ENCODE measurements around the gene B3GNT4.
"Not testable (repeated sequence)": the region's sequence is repeated elsewhere in the genome, so short reads cannot be mapped to it uniquely, and the experiment has no call there.

Gene B3GNT4

GRCh38 chr12:122203301-122204166 lies at the start of gene B3GNT4:
Gene B3GNT4, plus strand, starts transcription at chr12:122203709. Its CDS starts 910 bp downstream, at chr12:122204619.
- peak; percentile 49 for DNase-seq

DNA sequence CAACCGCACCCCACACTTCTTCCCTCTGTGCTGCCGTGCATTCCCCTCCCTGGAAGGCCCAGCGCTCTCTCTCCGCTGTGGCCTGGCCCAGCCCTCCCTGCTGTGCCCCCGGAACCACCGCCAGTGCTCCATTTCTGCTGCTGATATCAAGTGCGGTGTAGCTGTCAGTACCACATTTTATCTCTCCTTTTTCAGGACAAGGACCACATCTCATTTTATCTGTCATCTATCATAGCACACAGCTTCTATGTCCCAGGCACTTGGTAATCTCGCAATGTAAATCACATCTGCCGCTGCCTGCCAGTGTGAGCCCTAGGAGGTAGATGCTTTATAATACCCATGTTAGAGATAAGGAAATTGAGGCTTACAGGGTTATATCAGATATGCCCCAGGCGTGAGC lies 47.8 kb upstream of the B3GNT4 start:
- no peak for DNase-seq

GRCh38 chr12:122158700-122159285 lies 44.7 kb upstream of the B3GNT4 start:
- no peak for DNase-seq

DNA sequence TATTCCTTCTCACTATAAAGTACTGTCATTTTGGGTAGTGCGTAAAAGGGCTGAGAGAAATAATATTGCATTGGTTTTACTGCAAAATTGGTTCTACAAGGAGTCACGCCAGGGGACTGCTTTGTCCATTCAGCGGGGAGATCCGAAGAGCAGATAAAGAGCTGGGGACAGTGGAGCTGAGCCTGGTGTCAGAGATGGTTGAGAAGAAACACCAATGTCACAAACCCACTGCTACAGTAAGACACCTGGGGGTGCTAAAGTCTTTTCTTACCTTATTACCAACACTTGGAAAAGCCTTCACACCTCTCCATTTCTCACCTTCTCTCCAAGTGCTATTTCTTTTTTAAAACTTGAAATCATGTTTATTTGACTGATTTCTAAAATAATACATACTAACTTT lies 43.6 kb upstream of the B3GNT4 start:
- DNase-seq, result no peak

DNA sequence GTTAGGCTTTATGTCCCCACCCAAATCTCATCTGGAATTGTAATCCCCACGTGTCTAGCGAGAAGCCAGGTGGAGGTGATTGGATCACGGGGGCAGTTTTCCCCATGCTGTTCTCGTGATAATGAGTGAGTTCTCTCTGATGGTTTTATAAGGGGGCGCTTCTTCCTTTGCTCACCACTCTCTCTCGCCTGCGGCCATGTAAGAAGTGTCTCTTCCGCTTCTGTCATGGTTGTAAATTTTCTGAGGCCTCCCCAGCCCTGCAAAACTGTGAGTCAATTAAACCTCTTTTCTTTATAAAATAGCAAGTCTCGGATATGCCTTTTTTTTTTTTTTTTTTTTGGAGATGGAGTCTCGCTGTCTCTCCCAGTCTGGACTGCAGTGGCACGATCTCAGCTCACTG lies 42.7 kb upstream of the B3GNT4 start:
- DNase-seq, result no peak

DNA sequence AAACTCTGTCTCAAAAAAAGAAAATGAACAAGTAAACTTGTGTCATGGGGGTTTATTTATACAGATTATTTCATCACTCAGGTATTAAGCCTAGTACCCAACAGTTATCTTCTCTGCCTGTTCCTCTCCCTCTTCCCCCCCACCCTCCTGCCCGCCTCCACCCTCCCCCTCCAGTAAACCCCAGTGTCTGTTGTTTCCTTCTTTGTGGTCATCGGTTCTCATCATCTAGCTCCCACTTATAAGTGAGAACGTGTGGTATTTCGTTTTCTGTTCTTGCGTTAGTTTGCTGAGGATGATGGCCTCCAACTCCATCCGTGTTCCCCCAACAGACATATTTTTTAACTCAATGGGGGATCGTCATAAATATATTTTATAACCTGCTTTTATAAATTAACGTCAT lies 41.8 kb upstream of the B3GNT4 start:
- DNase-seq, result no peak

DNA sequence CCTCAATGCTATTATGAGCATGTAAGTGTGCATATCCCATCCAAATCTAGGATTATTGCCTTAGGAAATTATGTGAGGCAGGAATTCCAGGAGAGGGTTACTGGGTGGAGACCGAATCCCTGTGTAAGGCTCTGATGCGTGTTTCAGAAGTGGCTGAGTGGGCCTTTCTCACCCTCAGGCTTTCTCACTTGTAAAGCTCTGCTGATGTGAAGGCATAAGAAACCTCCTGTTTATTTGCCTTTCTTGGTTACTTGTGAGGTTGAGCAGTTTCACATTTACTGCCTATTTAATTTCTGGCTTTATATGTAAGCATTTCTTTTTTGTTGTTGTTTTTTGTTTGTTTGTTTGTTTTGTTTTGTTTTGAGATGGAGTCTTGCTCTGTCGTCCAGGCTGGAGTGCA lies 40.5 kb upstream of the B3GNT4 start:
- DNase-seq, result no peak

DNA sequence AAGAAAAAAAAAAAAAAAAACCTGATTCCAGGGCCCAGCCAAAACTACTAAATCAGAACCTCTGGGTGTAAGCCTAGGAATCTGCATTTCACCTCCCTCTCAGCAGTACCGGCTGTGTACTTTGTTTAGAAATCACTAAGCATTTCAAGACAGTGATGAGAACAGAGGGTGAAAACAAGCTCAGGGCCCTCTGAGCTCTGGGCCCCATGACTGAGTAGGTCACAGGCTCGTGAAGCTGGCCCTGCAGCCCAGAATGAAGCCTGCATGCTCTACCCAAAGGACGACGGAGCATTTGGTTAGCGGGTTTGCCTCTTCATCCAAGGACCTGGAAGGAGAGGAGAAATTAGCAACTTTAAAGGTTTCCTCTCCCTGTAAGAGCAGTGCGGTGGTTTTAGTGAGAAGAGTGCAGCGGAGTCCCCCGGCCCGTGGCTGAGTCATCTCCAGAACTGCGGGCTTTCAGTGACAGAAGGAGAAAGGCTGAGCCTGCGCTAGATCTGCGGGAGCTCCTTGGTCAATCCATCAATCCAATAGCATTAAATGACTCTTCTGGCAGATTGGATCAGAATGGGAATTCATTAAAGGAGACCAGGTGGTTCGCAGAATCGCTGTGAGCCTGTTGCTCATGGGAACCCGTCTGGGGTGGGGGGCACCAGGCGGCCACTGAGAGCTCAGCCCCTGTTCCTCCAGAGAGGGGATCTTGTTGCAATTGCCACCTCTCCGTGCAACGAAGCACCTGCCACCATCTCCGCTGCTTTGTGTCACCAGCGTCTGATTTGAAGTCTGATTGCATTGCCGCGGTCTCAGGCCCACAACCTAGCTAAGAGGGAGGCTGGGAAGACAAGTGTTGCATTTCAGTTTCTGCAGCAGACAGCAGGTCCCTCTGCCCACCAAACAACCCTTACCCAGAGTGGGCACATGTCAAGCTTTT lies 36.8 kb upstream of the B3GNT4 start:
- DNase-seq, result no peak

GRCh38 chr12:122167356-122167925 lies 36.1 kb upstream of the B3GNT4 start:
- DNase-seq, result no peak

DNA sequence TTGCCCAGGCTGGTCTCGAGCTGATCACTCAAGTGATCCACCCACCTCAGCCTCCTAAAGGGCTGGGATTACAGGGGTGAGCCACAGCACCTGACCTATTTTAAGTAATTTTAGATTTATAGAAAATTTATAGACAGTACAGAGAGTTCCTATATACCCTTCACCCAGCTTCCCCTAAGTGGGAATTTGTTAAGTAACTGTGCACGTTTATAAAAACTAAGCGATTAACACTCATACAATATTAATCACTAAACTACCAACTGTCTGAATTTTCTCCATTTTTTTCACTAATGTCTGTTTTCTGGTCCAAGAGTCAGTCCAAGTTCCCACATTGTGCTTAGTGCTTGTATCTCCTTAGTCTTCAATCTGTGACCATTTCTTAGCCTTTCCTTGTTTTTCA lies 35.0 kb upstream of the B3GNT4 start:
- DNase-seq, result no peak

DNA sequence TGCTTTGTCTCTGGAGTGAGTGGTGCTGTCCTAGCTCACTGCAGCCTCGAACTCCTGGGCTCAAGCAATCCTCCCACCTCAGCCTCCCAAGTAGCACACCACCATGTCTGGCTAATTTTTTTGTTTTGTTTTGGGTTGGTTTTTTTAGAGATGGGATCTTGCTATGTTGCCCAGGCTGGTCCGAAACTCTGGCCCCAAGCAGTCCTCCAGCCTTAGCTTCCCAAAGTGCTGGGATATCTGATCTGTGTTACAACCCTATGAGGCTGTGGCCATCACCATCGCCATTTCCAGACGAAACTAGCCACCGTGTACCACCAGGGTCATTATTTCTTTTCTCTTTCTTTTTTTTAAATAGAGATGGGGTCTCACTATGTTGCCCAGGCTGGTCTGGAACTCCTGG lies 32.1 kb upstream of the B3GNT4 start:
- no peak for DNase-seq

GRCh38 chr12:122172262-122172939 lies 31.1 kb upstream of the B3GNT4 start:
- DNase-seq, result no peak

DNA sequence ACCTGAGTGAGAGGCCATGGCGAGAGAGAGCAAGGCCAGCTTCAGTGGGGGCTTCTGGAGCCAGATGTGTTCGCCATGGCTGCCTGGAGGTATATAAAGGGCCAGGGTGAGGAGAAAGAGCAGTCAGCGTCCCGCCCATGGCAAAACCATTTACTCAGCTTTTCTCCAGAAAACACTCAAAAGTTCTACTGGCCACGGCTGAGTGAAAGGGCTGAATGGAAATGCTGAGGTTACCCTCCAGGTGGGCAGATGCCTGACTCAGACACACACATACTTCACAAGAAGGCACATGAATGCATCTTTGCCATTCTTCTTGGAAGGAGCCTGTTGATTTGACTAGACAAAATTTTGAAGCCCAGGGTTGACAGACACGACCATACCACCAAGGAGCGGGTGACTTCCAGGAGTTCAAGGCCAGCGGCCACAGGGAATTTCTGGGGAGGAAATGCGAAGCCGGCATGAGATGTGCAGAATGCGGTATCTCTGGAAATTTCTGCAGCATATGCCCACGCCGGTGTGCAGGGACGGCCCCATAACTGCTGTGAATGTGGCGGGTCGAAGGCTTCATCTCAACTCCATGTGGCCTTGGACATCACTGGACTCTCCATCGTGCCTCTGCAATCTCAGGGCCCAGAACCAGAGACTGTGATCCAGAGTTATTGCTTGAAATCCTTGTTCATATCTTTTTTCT lies 29.2 kb upstream of the B3GNT4 start, which contains the start of gene IL31:
TSS of gene IL31 (minus strand) at position 67 of the 691 bp plus-strand sequence. CDS start at position 18, 49 bp downstream.
- DNase-seq, result no peak

DNA sequence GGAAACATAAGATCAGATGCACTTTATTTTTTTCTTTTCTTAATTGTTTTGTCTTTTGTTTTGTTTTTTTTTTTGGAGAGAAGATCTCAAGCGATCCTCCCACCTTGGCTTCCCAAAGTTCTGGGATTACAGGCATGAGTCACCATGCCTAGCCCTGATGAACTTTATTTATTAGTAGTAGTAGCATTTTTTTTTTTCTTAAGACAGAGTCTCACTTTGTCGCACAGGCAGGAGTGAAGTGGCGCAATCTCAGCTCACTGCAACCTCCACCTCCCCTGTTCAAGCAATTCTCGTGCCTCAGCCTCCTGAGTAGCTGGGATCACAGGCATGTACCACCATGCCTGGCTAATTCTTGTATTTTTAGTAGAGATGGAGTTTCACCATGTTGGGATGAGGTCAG lies 27.0 kb upstream of the B3GNT4 start:
- not testable (repeated sequence) for DNase-seq

- peak; percentile 27 for DNase-seq
Observed at GRCh38 chr12:122182887-122183587, 20.5 kb upstream of the B3GNT4 start, which contains the start of gene LRRC43. Gene LRRC43, plus strand, starts transcription at chr12:122183123. Its CDS starts 22 bp downstream, at chr12:122183145.

DNA sequence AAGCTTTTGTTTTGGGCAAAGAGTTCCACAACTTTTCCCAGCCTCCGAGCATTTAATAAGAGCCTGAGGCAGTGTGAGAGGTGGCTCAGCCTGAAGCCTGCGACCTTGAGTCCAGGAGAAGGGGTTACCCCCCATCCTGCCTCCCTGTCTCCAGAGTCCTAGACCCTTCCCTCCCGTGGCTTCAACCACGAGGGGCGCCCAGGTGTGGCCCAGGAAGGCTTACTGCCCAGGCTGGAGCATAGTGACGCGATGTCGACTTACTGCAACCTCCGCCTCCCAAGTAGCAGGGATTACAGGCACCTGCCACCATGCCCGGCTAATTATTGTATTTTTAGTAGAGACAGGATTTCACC lies 19.9 kb upstream of the B3GNT4 start:
- DNase-seq, result no peak

GRCh38 chr12:122184517-122184916 lies 19.0 kb upstream of the B3GNT4 start:
- DNase-seq, result no peak

GRCh38 chr12:122185079-122185478 lies 18.4 kb upstream of the B3GNT4 start:
- no peak for DNase-seq

DNA sequence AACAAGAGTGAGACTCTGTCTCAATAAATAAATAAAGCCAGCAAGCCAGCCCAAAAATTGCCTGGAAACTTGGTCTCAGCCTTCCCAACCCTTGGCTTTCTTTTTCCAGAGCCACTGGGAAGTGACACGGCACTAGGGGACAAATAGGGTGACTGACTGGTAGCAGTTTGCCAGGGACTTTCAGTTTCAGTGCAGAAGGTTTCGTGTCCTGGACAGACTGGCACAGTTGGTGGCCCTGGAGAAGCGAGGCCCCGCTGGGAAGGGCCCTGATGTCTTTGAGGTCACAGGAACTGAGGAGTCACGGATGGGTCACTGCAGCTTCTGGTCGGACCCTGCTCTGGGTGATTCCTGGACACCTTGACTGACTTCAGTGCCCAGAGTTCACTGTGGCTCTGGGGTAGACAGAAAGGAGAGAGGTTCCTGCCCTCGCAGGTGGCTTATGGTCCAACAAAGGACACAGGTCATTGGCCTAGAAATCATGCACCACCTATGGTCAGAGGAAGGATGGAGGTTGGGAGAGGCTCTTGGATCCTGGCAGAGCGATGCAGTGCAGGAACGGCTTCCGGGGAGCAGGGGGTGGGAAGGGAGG lies 17.9 kb upstream of the B3GNT4 start:
- no peak for DNase-seq

- no peak for DNase-seq
Observed at GRCh38 chr12:122187466-122187865, 16.0 kb upstream of the B3GNT4 start.

Measured in activated gamma-delta T cell treated with Interleukin-2 at 50 U/mL for 16 hours (primary cell).